ENCODE data around the gene CD7.
"Not testable (repeated sequence)": the region's sequence is repeated elsewhere in the genome, so short reads cannot be mapped to it uniquely, and the experiment has no call there.

The CD7 gene

GRCh38 chr17:82347994-82348393 is 30.6 kb upstream of the CD7 start:
- H3K27me3 ChIP-seq (ENCODE audit: control insufficient read depth in 1 of 2, insufficient read depth in 2 of 2, low read length in 2 of 2): peaks cover 5 to 11% of the 10 kb centered on the region in 2 donors
- not testable (repeated sequence) for H3K36me3 ChIP-seq (ENCODE audit: control insufficient read depth in 1 of 2, insufficient read depth in 2 of 2, low read length in 2 of 2); H3K4me3 ChIP-seq (ENCODE audit: low read depth in 1 of 2, low read length in 2 of 2); H3K9ac ChIP-seq (ENCODE audit: low read depth in 1 of 2, low read length in 2 of 2); H3K27ac ChIP-seq (ENCODE audit: low read depth, low read length); H3K9me3 ChIP-seq (ENCODE audit: control insufficient read depth in 1 of 2, low read length in 2 of 2); H3K4me1 ChIP-seq (ENCODE audit: control insufficient read depth in 1 of 2, insufficient read depth in 2 of 2, low read length in 2 of 2)

GRCh38 chr17:82346342-82347300 is 29.2 kb upstream of the CD7 start:
- H3K9me3 ChIP-seq (ENCODE audit: control insufficient read depth in 1 of 2, low read length in 2 of 2): no peaks in the 10 kb centered on the region
- no peak overlapping the region for H3K9ac ChIP-seq (ENCODE audit: low read depth in 1 of 2, low read length in 2 of 2)
- H3K27me3 ChIP-seq (ENCODE audit: control insufficient read depth in 1 of 2, insufficient read depth in 2 of 2, low read length in 2 of 2): peaks cover 5 to 11% of the 10 kb centered on the region in 2 donors
- H3K27ac ChIP-seq (ENCODE audit: low read depth, low read length): no peak overlapping the region
- no peaks in the 10 kb centered on the region for H3K4me1 ChIP-seq (ENCODE audit: control insufficient read depth in 1 of 2, insufficient read depth in 2 of 2, low read length in 2 of 2)
- H3K4me3 ChIP-seq (ENCODE audit: low read depth in 1 of 2, low read length in 2 of 2): no peak overlapping the region
- H3K36me3 ChIP-seq (ENCODE audit: control insufficient read depth in 1 of 2, insufficient read depth in 2 of 2, low read length in 2 of 2): no peaks in the 10 kb centered on the region

DNA sequence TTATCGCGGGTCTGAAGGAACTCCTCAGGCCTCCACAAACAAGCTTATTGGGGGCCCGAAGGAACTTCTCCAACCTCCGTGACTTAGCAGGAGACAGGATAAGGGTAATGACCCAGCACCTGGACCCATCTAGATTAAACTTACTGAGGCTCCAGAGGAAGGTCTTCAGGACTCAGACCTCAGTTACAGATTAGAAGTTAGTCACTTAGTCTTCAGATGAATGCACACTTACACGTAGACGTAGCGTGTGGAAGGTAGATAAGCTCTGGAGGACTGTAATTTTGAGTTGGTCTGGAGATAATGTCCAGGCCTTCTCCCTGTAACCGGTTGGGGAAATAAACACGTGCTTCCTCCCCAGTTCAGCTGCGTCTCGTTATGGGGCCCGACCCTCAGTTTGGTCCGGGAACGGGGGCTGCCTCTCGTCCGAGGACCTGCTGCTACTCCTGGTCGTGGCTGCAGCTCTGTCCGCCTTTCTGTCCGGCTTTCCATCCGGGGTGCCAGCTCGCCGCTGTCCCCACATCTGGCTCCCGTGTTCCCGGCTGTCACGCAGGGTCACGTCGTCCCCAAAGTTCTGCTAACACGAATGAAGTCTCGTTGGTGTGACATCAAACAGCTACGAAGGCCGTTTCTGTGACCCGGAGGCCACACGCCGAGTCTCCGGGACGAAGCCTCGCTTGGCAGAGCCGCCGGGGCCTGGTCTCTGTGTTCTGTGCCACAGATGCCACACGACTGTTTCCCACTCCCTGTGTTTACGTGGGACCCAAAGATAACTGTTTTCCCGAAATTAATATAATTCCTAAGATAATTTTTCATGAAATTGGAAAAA is 28.0 kb upstream of the CD7 start:
- Histone ChIP-seq H3K4me3 (ENCODE audit: low read depth in 1 of 2, low read length in 2 of 2) (no peak overlapping the region), H3K27ac (ENCODE audit: low read depth, low read length) (no peak overlapping the region), H3K4me1 (ENCODE audit: control insufficient read depth in 1 of 2, insufficient read depth in 2 of 2, low read length in 2 of 2) (no peaks in the 10 kb centered on the region), H3K9ac (ENCODE audit: low read depth in 1 of 2, low read length in 2 of 2) (no peak overlapping the region), H3K9me3 (ENCODE audit: control insufficient read depth in 1 of 2, low read length in 2 of 2) (no peaks in the 10 kb centered on the region), H3K27me3 (ENCODE audit: control insufficient read depth in 1 of 2, insufficient read depth in 2 of 2, low read length in 2 of 2) (peaks cover 5 to 7% of the 10 kb centered on the region in 2 donors), H3K36me3 (ENCODE audit: control insufficient read depth in 1 of 2, insufficient read depth in 2 of 2, low read length in 2 of 2) (no peaks in the 10 kb centered on the region)

DNA sequence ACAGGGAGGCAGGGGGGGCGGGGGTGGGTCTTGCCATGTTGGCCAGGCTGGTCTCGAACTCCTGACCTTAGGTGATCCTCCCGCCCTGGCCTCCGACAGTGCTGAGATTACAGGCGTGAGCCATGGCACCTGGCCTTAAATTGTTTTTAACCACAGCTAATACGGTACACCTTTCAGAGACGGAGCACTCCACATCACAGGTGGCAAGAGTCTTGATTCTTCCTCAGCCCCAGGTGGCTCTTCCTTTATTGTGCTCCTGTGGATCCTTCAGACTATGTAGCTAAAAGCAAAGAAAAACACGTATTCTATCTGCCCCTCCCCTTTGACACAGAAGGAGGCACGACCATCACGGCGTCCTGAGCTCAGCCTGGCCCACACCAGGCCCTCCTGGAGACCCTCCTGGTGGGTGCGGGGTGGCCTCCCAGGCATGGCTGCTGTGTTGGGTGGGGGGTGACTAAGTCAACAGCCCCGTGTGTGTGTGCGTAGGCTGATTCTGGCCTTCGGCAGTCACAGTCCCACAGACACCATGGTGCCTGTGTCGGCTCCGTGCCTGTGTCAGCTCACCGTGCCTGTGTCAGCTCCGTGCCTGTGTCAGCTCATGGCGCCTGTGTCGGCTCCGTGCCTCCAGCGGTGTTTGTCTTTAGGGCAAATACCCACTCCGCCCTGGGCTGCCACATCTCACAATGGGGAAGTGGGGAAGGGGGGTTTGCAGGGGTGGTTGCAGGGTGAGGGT is 26.9 kb upstream of the CD7 start:
- H3K4me1 ChIP-seq (ENCODE audit: control insufficient read depth in 1 of 2, insufficient read depth in 2 of 2, low read length in 2 of 2): peaks cover 3 to 4% of the 10 kb centered on the region in 2 donors
- no peak overlapping the region for H3K4me3 ChIP-seq (ENCODE audit: low read depth in 1 of 2, low read length in 2 of 2)
- H3K9me3 ChIP-seq (ENCODE audit: control insufficient read depth in 1 of 2, low read length in 2 of 2): no peaks in the 10 kb centered on the region
- peaks cover under 1 to 6% of the 10 kb centered on the region in 2 donors for H3K27me3 ChIP-seq (ENCODE audit: control insufficient read depth in 1 of 2, insufficient read depth in 2 of 2, low read length in 2 of 2)
- H3K36me3 ChIP-seq (ENCODE audit: control insufficient read depth in 1 of 2, insufficient read depth in 2 of 2, low read length in 2 of 2): no peaks in the 10 kb centered on the region
- no peak overlapping the region for H3K27ac ChIP-seq (ENCODE audit: low read depth, low read length)
- H3K9ac ChIP-seq (ENCODE audit: low read depth in 1 of 2, low read length in 2 of 2): no peak overlapping the region

- Histone ChIP-seq H3K4me3 (ENCODE audit: low read depth in 1 of 2, low read length in 2 of 2) (no peak overlapping the region), H3K9ac (ENCODE audit: low read depth in 1 of 2, low read length in 2 of 2) (no peak overlapping the region), H3K9me3 (ENCODE audit: control insufficient read depth in 1 of 2, low read length in 2 of 2) (no peaks in the 10 kb centered on the region), H3K36me3 (ENCODE audit: control insufficient read depth in 1 of 2, insufficient read depth in 2 of 2, low read length in 2 of 2) (no peaks in the 10 kb centered on the region), H3K27me3 (ENCODE audit: control insufficient read depth in 1 of 2, insufficient read depth in 2 of 2, low read length in 2 of 2) (no peaks in the 10 kb centered on the region), H3K27ac (ENCODE audit: low read depth, low read length) (no peak overlapping the region), H3K4me1 (ENCODE audit: control insufficient read depth in 1 of 2, insufficient read depth in 2 of 2, low read length in 2 of 2) (peaks cover 11 to 12% of the 10 kb centered on the region in 2 donors)
These were observed 26.2 kb upstream of the CD7 start for GRCh38 chr17:82343560-82343959.

GRCh38 chr17:82342361-82343079 is 25.1 kb upstream of the CD7 start:
- H3K27me3 ChIP-seq (ENCODE audit: control insufficient read depth in 1 of 2, insufficient read depth in 2 of 2, low read length in 2 of 2): no peaks in the 10 kb centered on the region
- H3K36me3 ChIP-seq (ENCODE audit: control insufficient read depth in 1 of 2, insufficient read depth in 2 of 2, low read length in 2 of 2): no peaks in the 10 kb centered on the region
- H3K4me1 ChIP-seq (ENCODE audit: control insufficient read depth in 1 of 2, insufficient read depth in 2 of 2, low read length in 2 of 2): peaks cover 12% of the 10 kb centered on the region in 2 donors
- no peak overlapping the region for H3K27ac ChIP-seq (ENCODE audit: low read depth, low read length)
- H3K4me3 ChIP-seq (ENCODE audit: low read depth in 1 of 2, low read length in 2 of 2): no peak overlapping the region
- no peak overlapping the region for H3K9ac ChIP-seq (ENCODE audit: low read depth in 1 of 2, low read length in 2 of 2)
- H3K9me3 ChIP-seq (ENCODE audit: control insufficient read depth in 1 of 2, low read length in 2 of 2): no peaks in the 10 kb centered on the region

- Histone ChIP-seq H3K27me3 (ENCODE audit: control insufficient read depth in 1 of 2, insufficient read depth in 2 of 2, low read length in 2 of 2) (no peaks in the 10 kb centered on the region), H3K4me3 (ENCODE audit: low read depth in 1 of 2, low read length in 2 of 2) (peak overlapping the region; percentile 60 to 67), H3K9ac (ENCODE audit: low read depth in 1 of 2, low read length in 2 of 2) (peak overlapping the region; percentile 55 to 57), H3K9me3 (ENCODE audit: control insufficient read depth in 1 of 2, low read length in 2 of 2) (no peaks in the 10 kb centered on the region), H3K27ac (ENCODE audit: low read depth, low read length) (no peak overlapping the region), H3K36me3 (ENCODE audit: control insufficient read depth in 1 of 2, insufficient read depth in 2 of 2, low read length in 2 of 2) (no peaks in the 10 kb centered on the region), H3K4me1 (ENCODE audit: control insufficient read depth in 1 of 2, insufficient read depth in 2 of 2, low read length in 2 of 2) (peaks cover 12 to 18% of the 10 kb centered on the region in 2 donors)
These were observed 22.5 kb upstream of the CD7 start for GRCh38 chr17:82339634-82340580.

DNA sequence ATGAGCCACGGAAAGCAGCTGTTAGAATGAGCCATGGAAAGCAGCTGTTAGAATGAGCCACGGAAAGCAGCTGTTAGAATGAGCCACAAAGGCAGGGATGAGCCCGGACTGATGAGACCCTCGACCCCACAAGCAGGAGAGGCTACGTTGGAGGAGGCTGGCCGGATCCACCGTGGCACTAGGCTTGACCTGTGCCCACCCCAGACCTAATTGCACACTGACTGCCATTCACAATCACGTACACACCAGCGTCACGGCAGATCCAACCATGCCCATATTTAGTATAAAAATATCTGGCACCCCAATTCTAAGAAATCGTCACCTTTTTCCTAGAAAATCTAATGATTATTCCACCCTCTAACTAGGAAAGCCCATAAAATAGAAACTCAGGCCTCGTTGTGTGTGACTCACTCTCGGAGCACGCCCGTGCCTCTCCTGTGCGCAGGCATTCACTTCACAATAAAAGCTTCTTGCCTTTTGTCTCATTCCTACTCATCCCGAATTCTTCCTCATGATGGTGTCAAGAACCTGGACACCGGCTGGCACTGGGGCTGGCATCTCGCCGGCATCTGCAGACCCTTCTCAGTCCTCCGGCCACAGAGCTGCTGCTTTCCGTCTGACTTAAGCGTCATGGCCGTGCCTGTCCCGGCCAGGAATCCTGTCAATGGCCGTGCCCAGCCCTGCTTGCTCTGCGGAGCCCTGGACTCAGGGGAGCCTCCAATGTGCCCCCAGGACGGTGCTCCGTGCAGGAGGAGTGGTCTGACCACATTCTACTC is 21.6 kb upstream of the CD7 start:
- Histone ChIP-seq H3K27me3 (ENCODE audit: control insufficient read depth in 1 of 2, insufficient read depth in 2 of 2, low read length in 2 of 2) (no peaks in the 10 kb centered on the region), H3K27ac (ENCODE audit: low read depth, low read length) (no peak overlapping the region), H3K36me3 (ENCODE audit: control insufficient read depth in 1 of 2, insufficient read depth in 2 of 2, low read length in 2 of 2) (no peaks in the 10 kb centered on the region), H3K4me1 (ENCODE audit: control insufficient read depth in 1 of 2, insufficient read depth in 2 of 2, low read length in 2 of 2) (peaks cover 18 to 27% of the 10 kb centered on the region in 2 donors), H3K4me3 (ENCODE audit: low read depth in 1 of 2, low read length in 2 of 2) (peak overlapping the region; percentile 60 to 67), H3K9ac (ENCODE audit: low read depth in 1 of 2, low read length in 2 of 2) (peak overlapping the region; percentile 55 to 57), H3K9me3 (ENCODE audit: control insufficient read depth in 1 of 2, low read length in 2 of 2) (no peaks in the 10 kb centered on the region)

All from duodenal mucosa (tissue), 2 donors.